H9 (cell line): Measurements from ENCODE around the gene GRID1. TPM values are rescaled to one million over a fixed set of nuclear protein-coding genes. Genes with fewer than 3 reads are reported as not detected.
A peak's percentile ranks its signal among the peaks of the same experiment; 100 is the strongest.
"Not testable (repeated sequence)": the region's sequence is repeated elsewhere in the genome, so short reads cannot be mapped to it uniquely, and the experiment has no call there.

Experiments used
- DNase-seq: peaks from one replicate; pipeline ENCODE4 v3.0.0-alpha.2; 2017
- H2AFZ ChIP-seq: one replicate; pipeline ENCODE4 v1.6.1; 2013; ENCODE audit warnings: mild to moderate bottlenecking, low read length, control low read depth, moderate library complexity
- H2AK5ac ChIP-seq: 2 replicates; pipeline ENCODE4 v1.6.1; 2013; ENCODE audit warnings: low read length, control low read depth, mixed read lengths; ENCODE audit not compliant: insufficient read length
- H2BK120ac ChIP-seq: one replicate; pipeline ENCODE4 v1.6.1; 2013; ENCODE audit warnings: low read depth, mild to moderate bottlenecking, low read length, control low read depth, inconsistent platforms; ENCODE audit not compliant: poor library complexity, severe bottlenecking
- H2BK12ac ChIP-seq: 2 replicates; pipeline ENCODE4 v1.6.1; 2013; ENCODE audit warnings: low read length, control low read depth, mixed read lengths, low read depth; ENCODE audit not compliant: insufficient read length
- H2BK15ac ChIP-seq: 2 replicates; pipeline ENCODE4 v1.6.1; 2013; ENCODE audit warnings: low read depth, low read length, control low read depth
- H2BK20ac ChIP-seq: one replicate; pipeline ENCODE4 v1.6.1; 2013; ENCODE audit warnings: low read depth, mild to moderate bottlenecking, low read length, control low read depth, inconsistent platforms; ENCODE audit not compliant: poor library complexity, severe bottlenecking
- H2BK5ac ChIP-seq: 2 replicates; pipeline ENCODE4 v1.6.1; 2013; ENCODE audit warnings: low read length, control low read depth, mixed read lengths; ENCODE audit not compliant: insufficient read length
- H3K14ac ChIP-seq: 2 replicates; pipeline ENCODE4 v1.6.1; 2013; ENCODE audit warnings: low read length, control low read depth; ENCODE audit not compliant: insufficient read depth
- H3K18ac ChIP-seq: 2 replicates; pipeline ENCODE4 v1.6.1; 2013; ENCODE audit warnings: low read depth, mild to moderate bottlenecking, mixed read lengths, low read length, control low read depth; ENCODE audit not compliant: insufficient read length
- H3K23ac ChIP-seq: 2 replicates; pipeline ENCODE4 v1.6.1; 2013; ENCODE audit warnings: low read length, control low read depth, mixed read lengths, low read depth; ENCODE audit not compliant: insufficient read length
- H3K23me2 ChIP-seq: 2 replicates; pipeline ENCODE4 v1.6.1; 2013; ENCODE audit warnings: low read depth, mild to moderate bottlenecking, mixed read lengths, low read length, control low read depth; ENCODE audit not compliant: insufficient read length, poor library complexity, severe bottlenecking
- H3K27ac ChIP-seq: 2 replicates; pipeline ENCODE4 v1.5.1; 2013; ENCODE audit warnings: low read length, control low read depth, mixed read lengths, low read depth; ENCODE audit not compliant: insufficient read length
- H3K27me3 ChIP-seq: 2 replicates; pipeline ENCODE4 v1.6.1; 2013; ENCODE audit warnings: low read length, control low read depth, inconsistent platforms; ENCODE audit not compliant: insufficient read depth
- H3K4ac ChIP-seq: 2 replicates; pipeline ENCODE4 v1.6.1; 2013; ENCODE audit warnings: low read depth, mild to moderate bottlenecking, control low read depth, inconsistent platforms, low read length, moderate library complexity
- H3K4me1 ChIP-seq: 2 replicates; pipeline ENCODE4 v1.6.1; 2013; ENCODE audit warnings: low read length, control low read depth, inconsistent platforms; ENCODE audit not compliant: insufficient read depth
- H3K4me2 ChIP-seq: 2 replicates; pipeline ENCODE4 v1.6.1; 2013; ENCODE audit warnings: low read length, control low read depth, mixed read lengths; ENCODE audit not compliant: insufficient read length, insufficient read depth
- H3K56ac ChIP-seq: 2 replicates; pipeline ENCODE4 v1.6.1; 2013; ENCODE audit warnings: low read depth, mild to moderate bottlenecking, mixed read lengths, low read length, control low read depth; ENCODE audit not compliant: insufficient read length
- H3K79me1 ChIP-seq: 2 replicates; pipeline ENCODE4 v1.6.1; 2013; ENCODE audit warnings: low read depth, mild to moderate bottlenecking, moderate library complexity, low read length, control low read depth, inconsistent platforms; ENCODE audit not compliant: insufficient read depth, poor library complexity, severe bottlenecking
- H3K79me2 ChIP-seq: 2 replicates; pipeline ENCODE4 v1.6.1; 2013; ENCODE audit warnings: low read length, control low read depth, inconsistent platforms; ENCODE audit not compliant: insufficient read depth
- H3K9ac ChIP-seq: 2 replicates; pipeline ENCODE4 v1.6.1; 2013; ENCODE audit warnings: low read length, control low read depth, mixed read lengths; ENCODE audit not compliant: insufficient read length; ENCODE audit errors: extremely low read depth
- H3K9me3 ChIP-seq: one replicate; pipeline ENCODE4 v1.6.1; 2013; ENCODE audit warnings: low read depth, low read length, inconsistent platforms; ENCODE audit not compliant: control insufficient read depth
- H3T11ph ChIP-seq: one replicate; pipeline ENCODE4 v1.6.1; 2013; ENCODE audit warnings: mild to moderate bottlenecking, low read length, control low read depth, inconsistent platforms
- H4K20me1 ChIP-seq: one replicate; pipeline ENCODE4 v1.6.1; 2013; ENCODE audit not compliant: control insufficient read depth, insufficient read length, insufficient read depth
- H4K5ac ChIP-seq: 2 replicates; pipeline ENCODE4 v1.6.1; 2013; ENCODE audit warnings: low read depth, mild to moderate bottlenecking, mixed read lengths, low read length, control low read depth; ENCODE audit not compliant: insufficient read length
- H4K8ac ChIP-seq: replicated peaks from 2 replicates; pipeline ENCODE4 v1.6.1; 2013; ENCODE audit warnings: low read length, control low read depth, mixed read lengths, low read depth; ENCODE audit not compliant: insufficient read length
- H4K91ac ChIP-seq: 2 replicates; pipeline ENCODE4 v1.6.1; 2013; ENCODE audit warnings: low read depth, mild to moderate bottlenecking, moderate library complexity, mixed read lengths, low read length, control low read depth; ENCODE audit not compliant: insufficient read length
- H3K27ac Mint-ChIP-seq, 3 experiments: 2 replicates in 2 of 3; 3 replicates in 1 of 3; pipeline ENCODE4 v1.8.0; 2020 to 2021; ENCODE audit warnings: mixed read lengths in 3 of 3, mild to moderate bottlenecking in 1 of 3, moderate library complexity in 1 of 3
- H3K27me3 Mint-ChIP-seq: 2 replicates; pipeline ENCODE4 v1.8.0; 2021; ENCODE audit warnings: low read depth, mild to moderate bottlenecking, moderate library complexity, mixed read lengths
- H3K36me3 Mint-ChIP-seq, 3 experiments: 2 replicates in 2 of 3; 3 replicates in 1 of 3; pipeline ENCODE4 v1.8.0; 2020 to 2021; ENCODE audit warnings: low read depth in 3 of 3, mixed read lengths in 3 of 3; ENCODE audit not compliant: insufficient read depth in 1 of 3
- H3K4me1 Mint-ChIP-seq, 2 experiments: 2 replicates each; pipeline ENCODE4 v1.8.0; 2020; ENCODE audit warnings: mixed read lengths in 2 of 2
- H3K4me3 Mint-ChIP-seq, 2 experiments: 2 replicates in 1 of 2; 3 replicates in 1 of 2; pipeline ENCODE4 v1.8.0; 2020 to 2021; ENCODE audit warnings: mild to moderate bottlenecking in 2 of 2, mixed read lengths in 2 of 2, moderate library complexity in 1 of 2
- H3K9me3 Mint-ChIP-seq, 2 experiments: 2 replicates in 1 of 2; 3 replicates in 1 of 2; pipeline ENCODE4 v1.8.0; 2020; ENCODE audit warnings: mild to moderate bottlenecking in 2 of 2, mixed read lengths in 2 of 2, moderate library complexity in 1 of 2
- CTCF ChIP-seq: fragments of 200-600 bp; sonication (generic); conservative IDR thresholded peaks from 3 replicates; pipeline ENCODE4 v1.8.0; 2021; ENCODE audit warnings: antibody characterized with exemption, mild to moderate bottlenecking
- WGBS: extraction: QIAGEN DNeasy Blood & Tissue Kit; methylation state at CpG from one replicate; pipeline ENCODE4 v1.1.7; 2013; ENCODE audit warnings: missing lambda C conversion rate, low lambda C conversion rate, mixed read lengths; ENCODE audit not compliant: insufficient read length; ENCODE audit errors: extremely low coverage; 5-methylcytosine and 5-hydroxymethylcytosine counted together
- total RNA-seq: library from RNA; stranded (reverse); gene quantifications from 2 replicates; pipeline ENCODE4 v1.2.1, GENCODE V29; 2021

Gene GRID1
- total RNA-seq, 1 experiment from 2014 or later: 0.35 TPM

DNA sequence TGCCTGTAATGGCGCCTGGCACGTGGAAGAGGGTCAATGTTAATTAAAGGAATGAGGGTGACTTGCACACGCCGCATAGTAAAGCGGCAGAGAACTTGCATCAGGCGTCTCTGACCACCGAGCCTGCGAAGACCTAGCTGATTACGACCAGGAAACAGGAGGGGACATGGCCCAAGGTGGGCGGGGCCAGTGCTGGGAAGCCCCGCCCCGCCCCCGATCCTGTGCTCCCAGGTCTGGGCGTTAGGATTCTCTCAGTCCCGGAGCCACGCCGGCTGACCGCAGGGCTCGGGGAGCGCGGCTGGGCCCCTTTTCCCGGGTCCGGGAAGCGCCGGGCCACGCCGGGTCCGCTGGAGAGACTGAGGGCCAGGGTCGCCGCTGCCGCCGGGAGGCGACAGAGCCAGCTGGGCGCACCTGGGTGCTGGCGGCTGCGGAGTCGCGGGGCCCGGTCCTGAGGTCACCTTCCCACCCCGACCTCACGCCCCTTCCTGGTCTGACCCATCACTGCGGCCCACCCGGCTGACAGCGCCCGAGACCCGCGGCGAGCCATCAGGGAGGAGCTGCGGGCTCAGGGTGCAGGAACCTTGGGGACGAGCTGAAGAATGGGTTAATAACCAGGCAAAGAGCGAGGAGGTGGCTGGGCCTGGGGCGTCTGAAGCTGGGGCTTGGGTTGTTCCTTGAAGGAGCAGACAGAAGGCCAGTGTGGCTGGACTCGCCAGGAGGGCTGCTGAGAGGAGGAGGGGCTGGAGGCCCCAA lies 23.0 kb upstream of the GRID1 start:
- peak overlapping the region; percentile 57 to 77 for H3K4me3 Mint-ChIP-seq
- Histone ChIP-seq H2AK5ac (no peak overlapping the region), H2BK5ac (no peak overlapping the region), H2AFZ (no peak overlapping the region), H3K56ac (no peak overlapping the region), H4K5ac (no peak overlapping the region), H3K23me2 (peaks cover 5% of the 10 kb centered on the region), H3K9me3 (no peaks in the 10 kb centered on the region), H4K8ac (no peak overlapping the region), H2BK120ac (no peak overlapping the region), H3K79me1 (no peaks in the 10 kb centered on the region), H3K18ac (no peak overlapping the region), H4K20me1 (no peaks in the 10 kb centered on the region), H3K27ac (no peak overlapping the region), H3K27me3 (no peaks in the 10 kb centered on the region), H2BK20ac (no peak overlapping the region), H3K9ac (no peak overlapping the region), H2BK15ac (no peak overlapping the region), H3K79me2 (no peaks in the 10 kb centered on the region), H3K4me1 (no peaks in the 10 kb centered on the region), H2BK12ac (no peak overlapping the region), H3K4ac (no peak overlapping the region), H3T11ph (no peak overlapping the region), H3K4me2 (peak overlapping the region; percentile 45), H3K23ac (no peak overlapping the region), H3K14ac (no peak overlapping the region), H4K91ac (no peak overlapping the region)
- peaks cover 65% of the 10 kb centered on the region for H3K27me3 Mint-ChIP-seq
- H3K9me3 Mint-ChIP-seq: no peaks in the 10 kb centered on the region
- no peaks in the 10 kb centered on the region for H3K36me3 Mint-ChIP-seq
- TF ChIP-seq CTCF: no peak; the same call in 2 of the 3 replicates
- DNase-seq: peak; percentile 94
- peak overlapping the region in 1 of 3 experiments; percentile 2; a peak in 1 of 7 replicates for H3K27ac Mint-ChIP-seq
- peaks cover 15 to 29% of the 10 kb centered on the region in 2 experiments for H3K4me1 Mint-ChIP-seq
- WGBS: no CpG with 5 or more reads among the region's 53 CpGs

DNA sequence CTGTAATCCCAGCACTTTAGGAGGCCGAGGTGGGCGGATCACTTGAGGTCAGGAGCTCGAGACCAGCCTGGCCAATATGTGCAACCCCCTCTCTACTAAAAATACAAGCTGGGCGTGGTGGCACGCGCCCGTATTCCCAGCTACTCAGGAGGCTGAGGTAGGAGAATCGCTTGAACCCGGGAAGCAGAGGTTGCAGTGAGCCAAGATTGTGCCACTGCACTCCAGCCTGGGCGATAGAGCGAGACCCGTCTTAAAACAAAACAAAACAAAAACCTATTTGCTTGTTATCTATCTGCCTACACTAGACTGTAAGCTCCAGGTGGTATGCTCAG lies 22.5 kb upstream of the GRID1 start:
- H3K27ac Mint-ChIP-seq: not testable (repeated sequence)
- WGBS: no CpG with 5 or more reads among the region's 12 CpGs

More for the DNA sequence above, 22.5 kb upstream of the GRID1 start:
- H3K23ac ChIP-seq, H3K79me2 ChIP-seq, H4K20me1 ChIP-seq, H4K8ac ChIP-seq, H3K23me2 ChIP-seq, H2BK5ac ChIP-seq, H3K9me3 ChIP-seq, H3K27ac ChIP-seq, H4K91ac ChIP-seq, H2AFZ ChIP-seq, H2BK12ac ChIP-seq, H4K5ac ChIP-seq, H3K4ac ChIP-seq, H3K18ac ChIP-seq, H2BK20ac ChIP-seq, H3K56ac ChIP-seq, H3K4me1 ChIP-seq, H3K27me3 ChIP-seq, H2BK15ac ChIP-seq, H3K14ac ChIP-seq, H3K79me1 ChIP-seq, H2BK120ac ChIP-seq, H3T11ph ChIP-seq, H3K9ac ChIP-seq, H3K9me3 Mint-ChIP-seq, H2AK5ac ChIP-seq, H3K36me3 Mint-ChIP-seq, DNase-seq: not testable (repeated sequence)
- Mint-ChIP-seq H3K4me1 (peaks cover 15 to 29% of the 10 kb centered on the region in 2 experiments), H3K4me3 (peak overlapping the region; percentile 57 to 77), H3K27me3 (peaks cover 68% of the 10 kb centered on the region)
- peak overlapping the region; percentile 19 for H3K4me2 ChIP-seq
